Body of pancreas (tissue), 4 donors: Measurements from ENCODE around the gene SNX25. TPM values are rescaled to one million over a fixed set of nuclear protein-coding genes. Genes with fewer than 3 reads are reported as not detected.
A peak's percentile ranks its signal among the peaks of the same experiment; 100 is the strongest.

Source experiments
- ATAC-seq: fragments of 150-250 bp; one replicate; pipeline ENCODE4 v1.9.1; 2016
- DNase-seq, 4 donors: peaks; one replicate each; pipeline ENCODE4 v3.0.0-alpha.2; 2019
- H3K27ac ChIP-seq, 4 donors: fragments of 200-600 bp; sonication (generic); 1 replicate in 3 of 4; 2 replicates in 1 of 4; pipeline versions ENCODE4 v1.5.1 to v1.6.1; 2016 to 2019; ENCODE audit warnings: mild to moderate bottlenecking in 1 of 4, mixed read lengths in 1 of 4, moderate library complexity in 1 of 4
- H3K27me3 ChIP-seq, 2 donors: fragments of 200-600 bp; sonication (generic); one replicate each; pipeline ENCODE4 v1.6.0; 2016; ENCODE audit warnings: mild to moderate bottlenecking in 1 of 2
- H3K36me3 ChIP-seq, 2 donors: fragments of 200-600 bp; sonication (generic); replicated peaks in 1 of 2; 2 replicates each; pipeline ENCODE4 v1.5.1; 2016; ENCODE audit warnings: low read depth in 2 of 2; ENCODE audit not compliant: insufficient read depth in 1 of 2
- H3K4me1 ChIP-seq: fragments of 200-600 bp; sonication (generic); one replicate; pipeline ENCODE4 v1.6.0; 2016
- H3K4me3 ChIP-seq, 2 donors: fragments of 200-600 bp; sonication (generic); 1 replicate in 1 of 2; 2 replicates in 1 of 2; pipeline ENCODE4 v1.5.1; 2016 to 2019
- H3K9me3 ChIP-seq, 3 donors: fragments of 200-600 bp; sonication (generic); 1 replicate in 2 of 3; 2 replicates in 1 of 3; pipeline ENCODE4 v1.5.1; 2016
- POLR2A ChIP-seq, 3 donors: fragments of 450-650 bp; IDR thresholded peaks; one replicate each; pipeline ENCODE4 v1.6.1; 2016; ENCODE audit warnings: antibody characterized with exemption in 3 of 3, mild to moderate bottlenecking in 2 of 3
- WGBS, 2 donors: methylation state at CpG; one replicate each; pipeline ENCODE4 v1.1.5; 2017; 5-methylcytosine and 5-hydroxymethylcytosine counted together
- intact Hi-C: fragments of 100-400 bp; cut with DNase I; formaldehyde crosslinking; loops from one replicate; pipeline ENCODE4 v1.15.1; 2023
- total RNA-seq, 2 donors: library from RNA; depleted of rRNA; stranded (reverse); fragments of >200 nt; gene quantifications; one replicate each; pipeline ENCODE4 v1.1.0, GENCODE V29; 2016
- TF ChIP-seq, protein P1 (sequence below), 7 experiments: fragments of 450-650 bp in 4 of 7; fragments of 200-600 bp in 3 of 7; sonication (generic) in 3 of 7; IDR thresholded peaks; one replicate each; pipeline ENCODE4 v1.5.1; 2016 to 2019; ENCODE audit warnings: antibody characterized with exemption in 7 of 7

Gene SNX25
- total RNA-seq, 2 donors from 2014 or later, result 16.6 to 25.7 TPM

DNA sequence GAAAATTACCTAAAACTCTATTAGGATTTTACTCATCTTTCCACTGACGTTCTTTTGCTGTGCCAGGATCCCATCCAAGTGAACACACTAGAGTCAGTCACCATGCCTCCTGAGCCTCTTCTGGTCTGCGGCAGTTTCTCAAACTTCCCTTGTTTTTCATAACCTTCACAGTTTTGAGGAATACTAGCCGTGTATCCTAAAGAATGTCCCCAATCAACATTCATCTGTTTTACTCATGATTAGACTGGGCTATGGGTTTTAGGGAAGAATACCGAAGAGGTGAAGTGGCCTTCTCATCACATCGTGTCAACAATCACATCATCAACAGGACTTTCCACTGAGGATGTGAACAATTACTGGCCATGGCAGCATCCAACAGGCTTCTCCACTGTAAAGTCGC lies 181.5 kb downstream of the SNX25 start:
- H3K4me1 ChIP-seq, result peaks cover 18% of the 10 kb centered on the region
- 85 to 92% methylated on average over 6 of the region's 6 CpGs for WGBS, 2 donors
- no peak for ATAC-seq
- H3K27me3 ChIP-seq, result no peaks in the 10 kb centered on the region
- no peak for TF ChIP-seq POLR2A (IDR thresholded peaks at IDR 0.05)
- TF ChIP-seq, protein P1, sequence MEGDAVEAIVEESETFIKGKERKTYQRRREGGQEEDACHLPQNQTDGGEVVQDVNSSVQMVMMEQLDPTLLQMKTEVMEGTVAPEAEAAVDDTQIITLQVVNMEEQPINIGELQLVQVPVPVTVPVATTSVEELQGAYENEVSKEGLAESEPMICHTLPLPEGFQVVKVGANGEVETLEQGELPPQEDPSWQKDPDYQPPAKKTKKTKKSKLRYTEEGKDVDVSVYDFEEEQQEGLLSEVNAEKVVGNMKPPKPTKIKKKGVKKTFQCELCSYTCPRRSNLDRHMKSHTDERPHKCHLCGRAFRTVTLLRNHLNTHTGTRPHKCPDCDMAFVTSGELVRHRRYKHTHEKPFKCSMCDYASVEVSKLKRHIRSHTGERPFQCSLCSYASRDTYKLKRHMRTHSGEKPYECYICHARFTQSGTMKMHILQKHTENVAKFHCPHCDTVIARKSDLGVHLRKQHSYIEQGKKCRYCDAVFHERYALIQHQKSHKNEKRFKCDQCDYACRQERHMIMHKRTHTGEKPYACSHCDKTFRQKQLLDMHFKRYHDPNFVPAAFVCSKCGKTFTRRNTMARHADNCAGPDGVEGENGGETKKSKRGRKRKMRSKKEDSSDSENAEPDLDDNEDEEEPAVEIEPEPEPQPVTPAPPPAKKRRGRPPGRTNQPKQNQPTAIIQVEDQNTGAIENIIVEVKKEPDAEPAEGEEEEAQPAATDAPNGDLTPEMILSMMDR (IDR thresholded peaks at IDR 0.05), result no peak
- no peak overlapping the region for H3K4me3 ChIP-seq
- H3K27ac ChIP-seq, result no peak overlapping the region
- no peaks in the 10 kb centered on the region for H3K36me3 ChIP-seq
- intact Hi-C loops, result no loop called here
- no peaks in the 10 kb centered on the region for H3K9me3 ChIP-seq
- DNase-seq, result no peak

DNA sequence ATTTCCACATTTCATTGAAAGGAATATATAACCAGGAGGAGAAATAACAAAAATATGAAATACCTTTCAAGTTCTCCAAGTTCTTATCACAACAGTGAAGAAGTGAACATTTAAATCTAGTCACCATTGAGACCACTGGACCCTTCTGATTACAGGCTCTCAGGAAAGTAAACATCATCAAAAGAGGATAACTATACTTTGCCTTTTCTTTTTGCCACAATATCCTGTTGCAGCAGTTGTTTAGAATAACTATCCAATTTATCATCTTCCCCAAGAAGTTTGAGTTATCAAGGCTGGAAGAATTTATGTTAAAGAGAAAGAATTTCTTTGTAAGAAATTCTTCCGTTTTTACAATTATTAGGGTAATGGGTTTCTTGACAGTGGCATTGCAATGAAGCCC lies 182.8 kb downstream of the SNX25 start:
- H3K36me3 ChIP-seq, result no peaks in the 10 kb centered on the region
- H3K27me3 ChIP-seq, result no peaks in the 10 kb centered on the region
- 78 to 88% methylated on average over 1 of the region's 1 CpG for WGBS, 2 donors
- ATAC-seq, result no peak
- no peak overlapping the region for H3K4me3 ChIP-seq
- H3K27ac ChIP-seq, result no peak overlapping the region
- no peak for DNase-seq
- no peaks in the 10 kb centered on the region for H3K9me3 ChIP-seq
- H3K4me1 ChIP-seq, result peaks cover 20% of the 10 kb centered on the region
- TF ChIP-seq, protein P1 (IDR thresholded peaks at IDR 0.05), result no peak
- TF ChIP-seq POLR2A (IDR thresholded peaks at IDR 0.05), result no peak
- intact Hi-C loops, result no loop called here

DNA sequence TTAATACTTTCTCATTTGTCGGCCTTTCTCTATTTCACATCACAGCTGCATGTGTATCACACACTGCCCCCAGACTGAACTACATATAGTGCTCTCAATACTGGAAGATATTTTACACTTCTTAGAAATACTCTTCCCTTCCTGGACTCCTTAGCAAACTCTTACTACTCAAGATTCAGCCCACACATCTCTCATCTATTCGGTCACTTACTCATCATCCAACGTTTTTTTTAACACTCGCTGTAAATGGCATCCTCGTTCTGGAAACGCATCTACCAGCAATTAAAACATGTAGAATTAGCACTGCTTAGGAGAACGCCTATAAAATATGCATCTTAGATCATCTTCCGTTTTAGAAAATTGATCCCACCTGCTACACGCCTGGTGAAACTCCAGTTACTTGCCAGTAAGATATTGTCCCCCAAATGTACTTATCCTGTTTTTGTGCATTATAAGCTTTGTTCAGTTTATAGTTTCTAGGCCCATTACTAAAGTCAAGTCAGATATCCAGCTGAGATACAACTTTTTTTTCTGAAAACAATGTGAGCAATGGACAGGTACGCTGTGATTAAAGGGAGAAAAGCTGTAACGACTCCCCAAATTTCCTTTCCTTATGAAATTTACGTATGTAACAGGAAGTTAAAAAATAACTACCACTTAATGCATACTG lies 185.3 kb downstream of the SNX25 start:
- no peak for DNase-seq
- ATAC-seq, result no peak
- peak overlapping the region in 1 of 2 donors; percentile 9 for H3K4me3 ChIP-seq
- WGBS, 2 donors, result 29 to 42% methylated on average over 12 of the region's 12 CpGs
- H3K9me3 ChIP-seq, result no peaks in the 10 kb centered on the region
- TF ChIP-seq POLR2A (IDR thresholded peaks at IDR 0.05), result no peak
- TF ChIP-seq, protein P1 (IDR thresholded peaks at IDR 0.05), result no peak
- H3K27me3 ChIP-seq, result no peaks in the 10 kb centered on the region
- H3K4me1 ChIP-seq, result peaks cover 32% of the 10 kb centered on the region
- H3K36me3 ChIP-seq, result no peaks in the 10 kb centered on the region
- H3K27ac ChIP-seq, result peak overlapping the region; percentile 98 to 100 (median 100)
- intact Hi-C loops, result no loop called here

DNA sequence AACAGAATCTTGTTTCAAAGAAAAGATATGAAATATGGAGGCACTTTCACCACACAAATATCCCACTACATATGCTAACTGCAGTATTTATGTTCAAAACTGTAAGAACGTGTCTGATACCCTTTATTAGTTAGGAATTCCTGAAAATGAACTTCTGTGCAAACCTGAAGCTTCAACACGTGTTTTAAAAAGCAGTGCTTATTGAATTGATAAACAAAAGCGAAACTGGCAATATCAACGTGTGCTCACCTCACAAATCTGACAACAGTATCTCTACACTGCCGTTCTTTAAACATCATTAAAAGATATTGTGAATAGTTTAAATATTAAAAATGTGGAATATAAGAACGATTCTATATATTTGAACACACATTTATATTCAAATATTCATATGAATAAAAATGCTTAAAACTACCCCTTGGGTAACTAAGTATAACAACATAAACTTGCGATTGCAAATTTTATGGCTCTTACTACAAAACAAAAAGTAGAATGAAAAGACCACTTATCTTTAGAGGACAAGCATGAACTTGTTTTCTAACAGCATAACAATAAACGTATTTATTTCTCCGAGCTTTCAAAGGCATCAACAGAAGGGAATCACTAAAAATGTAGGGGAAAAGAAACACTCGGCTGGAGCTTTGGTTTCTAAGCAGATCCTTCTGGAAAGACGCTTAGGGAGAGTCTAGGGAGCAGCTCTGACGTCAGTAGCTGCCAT lies 186.0 kb downstream of the SNX25 start, which contains the start of gene LRP2BP:
Gene LRP2BP, minus strand, starts transcription at position 687 of the 718 bp plus-strand sequence. CDS start 17,738 bp downstream, outside the sequence.
- H3K4me1 ChIP-seq, result peaks cover 35% of the 10 kb centered on the region
- no peak for ATAC-seq
- H3K9me3 ChIP-seq, result no peaks in the 10 kb centered on the region
- TF ChIP-seq, protein P1 (IDR thresholded peaks at IDR 0.05), result no peak
- TF ChIP-seq POLR2A (IDR thresholded peaks at IDR 0.05), result no peak
- H3K4me3 ChIP-seq, result peak within 1 kb of the TSS; percentile 26 to 42
- 1% methylated on average over 12 of the region's 12 CpGs for WGBS, 2 donors
- intact Hi-C loops, result no loop called here
- no peak for DNase-seq
- H3K27ac ChIP-seq, result peak within 1 kb of the TSS; percentile 98 to 100 (median 100)
- no peaks in the 10 kb centered on the region for H3K27me3 ChIP-seq
- peaks cover 0 to 3% of the 10 kb centered on the region in 2 donors for H3K36me3 ChIP-seq
